Stimulated activated CD4-positive, alpha-beta T cell treated with anti-CD3 and anti-CD28 coated beads, Interleukin-2, amount 100 ng/mL, for 24 hours (primary cell): ENCODE results near the gene ECM2.

ENCODE experiments used
- DNase-seq, 2 donors: peaks; one replicate each; pipeline ENCODE4 v3.0.0-alpha.2; 2020

ECM2 gene

GRCh38 chr9:92457576-92457975 lies 78.2 kb downstream of the ECM2 start:
- DNase-seq, result no peak

- DNase-seq, result no peak
Observed at GRCh38 chr9:92455217-92455616, 80.6 kb downstream of the ECM2 start.

GRCh38 chr9:92446536-92446935 lies 89.3 kb downstream of the ECM2 start:
- DNase-seq, result no peak
